ENCODE results near the gene LHPP.

- no peak for TF ChIP-seq POU6F1 (CRISPR knock-in tag; IDR thresholded peaks at IDR 0.05; ENCODE audit: borderline replicate concordance, low read depth)
- no peak for TF ChIP-seq TCF4 (CRISPR knock-in tag; IDR thresholded peaks at IDR 0.05; ENCODE audit: borderline replicate concordance)
- TF ChIP-seq ZNF70 (CRISPR knock-in tag; IDR thresholded peaks at IDR 0.05), result no peak
- no peak for TF ChIP-seq RARB (CRISPR knock-in tag; IDR thresholded peaks at IDR 0.05)
- TF ChIP-seq PATZ1 (CRISPR knock-in tag; IDR thresholded peaks at IDR 0.05; ENCODE audit: borderline replicate concordance), result no peak
- no peak for TF ChIP-seq ZNF565 (CRISPR knock-in tag; conservative IDR thresholded peaks at IDR 0.05; ENCODE audit: low read depth)
- TF ChIP-seq TSHZ2 (CRISPR knock-in tag; IDR thresholded peaks at IDR 0.05), result no peak
- no peak for TF ChIP-seq ISL1 (CRISPR knock-in tag; IDR thresholded peaks at IDR 0.05)
- TF ChIP-seq OSR1 (CRISPR knock-in tag; IDR thresholded peaks at IDR 0.05), result no peak
- no peak for TF ChIP-seq TOX (CRISPR knock-in tag; IDR thresholded peaks at IDR 0.05; ENCODE audit: borderline replicate concordance)
- no peak for TF ChIP-seq ZFP3 (CRISPR knock-in tag; IDR thresholded peaks at IDR 0.05)
- no peak for TF ChIP-seq ZFP30 (CRISPR knock-in tag; IDR thresholded peaks at IDR 0.05)
- no peak for TF ChIP-seq BACH2 (CRISPR knock-in tag; IDR thresholded peaks at IDR 0.05; ENCODE audit: borderline replicate concordance)
These were observed 75.0 kb downstream of the LHPP start for GRCh38 chr10:124536496-124537050.

All from SK-N-SH treated with all-trans-retinoic acid at 6 μM for 48 hours (cell line).